Cerebellar cortex (tissue), 1 donor: ENCODE measurements around the gene POLR3A.

ENCODE experiments used
- DNase-seq: peaks from one replicate; pipeline ENCODE4 v3.0.0-alpha.2; 2015; ENCODE audit warnings: low spot score

The POLR3A gene

DNA sequence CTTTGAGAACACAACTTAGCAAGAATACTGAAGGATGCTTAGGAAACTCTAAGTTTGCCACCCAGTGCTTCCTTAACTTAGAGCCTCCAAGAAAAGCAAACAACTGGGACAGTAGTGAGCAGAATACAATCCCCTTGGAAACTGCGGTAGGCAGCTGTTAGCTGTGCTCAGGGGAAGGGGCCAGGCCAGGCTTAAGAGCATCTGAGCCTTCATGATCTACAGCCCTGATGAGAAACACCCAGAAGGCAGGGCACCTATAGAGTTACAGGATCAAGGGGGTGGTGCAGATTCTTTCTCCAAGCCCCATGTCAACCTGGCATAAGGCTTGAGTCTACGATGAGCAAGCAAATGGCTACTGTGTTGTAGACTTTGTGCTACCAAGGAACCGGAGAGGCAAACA lies 51.4 kb downstream of the POLR3A start:
- no peak for DNase-seq

DNA sequence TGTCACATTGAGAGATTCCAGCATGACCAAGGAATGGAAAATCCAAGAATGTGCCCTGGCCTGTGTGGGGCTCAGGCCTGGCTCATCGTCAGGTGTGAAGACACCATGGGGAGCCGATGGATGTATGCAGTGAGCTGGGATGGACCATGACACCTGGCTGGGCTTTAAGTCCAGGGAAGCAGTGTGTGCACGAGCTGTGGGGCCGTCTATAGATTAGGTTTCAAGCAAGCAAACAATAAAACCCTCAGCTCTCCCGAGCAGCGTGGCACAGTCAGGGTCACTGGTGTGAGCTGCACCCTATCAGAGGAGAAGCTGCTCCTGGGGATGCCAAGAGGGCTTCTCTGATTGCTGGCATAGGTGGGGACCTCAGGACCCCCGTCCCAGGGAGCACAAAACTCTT lies 52.3 kb downstream of the POLR3A start:
- DNase-seq: no peak

DNA sequence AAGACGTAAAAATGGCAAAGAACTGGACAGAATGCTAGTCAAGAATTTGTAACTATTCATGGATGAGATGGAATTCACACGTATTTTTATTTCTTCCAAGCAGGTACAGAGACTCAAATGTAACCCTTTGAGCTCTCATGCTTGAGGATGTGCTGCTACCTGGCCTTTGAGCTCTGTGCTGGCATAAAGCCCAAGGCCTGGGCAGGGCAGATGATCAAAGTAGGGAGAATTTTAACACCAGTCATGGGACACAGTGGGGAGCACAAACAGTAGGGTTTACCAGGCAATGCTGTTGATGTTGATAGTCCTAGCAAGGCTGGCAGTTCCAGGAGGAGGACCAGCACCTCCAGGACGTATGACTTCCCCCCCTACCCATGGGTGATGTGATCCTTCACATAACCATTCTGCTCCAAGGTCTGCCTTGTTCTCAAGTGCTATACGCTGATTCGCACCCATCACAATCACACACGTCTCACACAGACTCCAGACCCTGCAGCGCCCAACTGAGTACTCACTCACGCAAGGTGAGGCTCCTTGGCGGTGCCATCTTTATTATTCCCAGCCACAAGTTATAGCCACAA lies 54.1 kb downstream of the POLR3A start:
- no peak for DNase-seq

DNA sequence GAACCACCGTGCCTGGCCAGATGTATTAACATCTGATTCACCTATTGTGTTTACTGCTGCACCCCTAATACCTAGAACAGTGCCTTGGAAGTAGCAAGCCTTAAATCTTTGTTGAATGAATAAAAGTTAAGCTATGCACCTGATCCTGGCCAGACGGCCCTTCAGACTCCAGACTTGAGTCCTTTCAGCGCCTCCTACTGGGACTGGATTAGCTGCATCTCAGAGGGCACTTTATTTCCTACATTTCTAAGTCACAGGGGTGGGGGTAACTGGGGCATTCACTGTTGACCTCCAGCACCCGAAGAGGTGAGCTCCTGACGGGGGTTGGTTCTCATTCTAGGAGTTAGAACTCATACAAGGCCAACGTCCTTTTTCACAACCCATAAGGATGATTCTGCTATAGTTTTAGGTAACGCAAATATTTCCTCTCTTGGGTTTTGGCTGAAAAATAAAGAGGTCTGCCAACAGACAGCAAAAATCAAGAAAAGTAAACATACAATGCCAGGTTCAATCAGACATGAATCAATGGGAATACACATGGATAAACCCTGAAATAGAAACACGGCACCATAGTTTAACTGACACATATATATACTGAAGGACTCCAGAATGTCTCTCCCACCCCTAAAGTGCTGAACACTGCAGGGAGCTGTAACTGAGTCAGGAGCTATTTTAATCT lies 54.8 kb downstream of the POLR3A start:
- peak; percentile 68 for DNase-seq

DNA sequence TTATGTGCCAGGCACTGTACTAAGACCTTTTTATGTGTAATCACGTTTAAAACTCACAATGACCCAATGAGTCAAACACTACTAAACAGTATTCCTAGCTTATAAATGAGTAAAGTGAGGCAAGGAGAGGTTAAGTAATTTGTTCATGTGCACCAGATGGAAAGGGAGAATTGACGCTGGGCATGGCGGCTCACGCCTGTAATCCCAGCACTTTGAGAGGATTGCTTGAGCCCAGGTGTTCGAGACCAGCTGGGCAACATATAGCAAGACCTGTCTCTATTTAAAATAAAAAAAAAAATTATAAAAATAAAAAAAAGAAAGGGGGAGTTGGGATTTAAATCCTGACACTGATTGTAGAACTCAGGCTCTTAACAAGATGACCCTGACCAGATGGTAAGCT lies 56.0 kb downstream of the POLR3A start:
- DNase-seq: no peak

GRCh38 chr10:77972148-77972547 lies 57.2 kb downstream of the POLR3A start:
- no peak for DNase-seq

DNA sequence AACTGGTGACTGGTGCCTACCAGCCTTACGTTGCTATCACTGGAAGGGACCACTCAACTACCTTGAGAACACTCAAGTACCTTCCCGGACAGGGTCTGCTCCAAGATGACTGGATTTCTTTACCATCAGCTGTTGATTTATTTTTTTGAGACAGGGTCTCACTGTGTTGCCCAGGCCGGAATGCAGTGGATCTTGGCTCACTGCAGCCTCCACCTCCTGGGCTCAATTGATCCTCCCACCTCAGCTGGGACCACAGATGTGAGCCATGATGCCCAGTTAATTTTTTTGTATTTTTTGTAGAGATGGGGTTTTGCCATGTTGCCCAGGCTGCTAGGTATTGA lies 57.5 kb downstream of the POLR3A start:
- DNase-seq: no peak

GRCh38 chr10:77970869-77971803 lies 58.2 kb downstream of the POLR3A start:
- DNase-seq: peak; percentile 35

DNA sequence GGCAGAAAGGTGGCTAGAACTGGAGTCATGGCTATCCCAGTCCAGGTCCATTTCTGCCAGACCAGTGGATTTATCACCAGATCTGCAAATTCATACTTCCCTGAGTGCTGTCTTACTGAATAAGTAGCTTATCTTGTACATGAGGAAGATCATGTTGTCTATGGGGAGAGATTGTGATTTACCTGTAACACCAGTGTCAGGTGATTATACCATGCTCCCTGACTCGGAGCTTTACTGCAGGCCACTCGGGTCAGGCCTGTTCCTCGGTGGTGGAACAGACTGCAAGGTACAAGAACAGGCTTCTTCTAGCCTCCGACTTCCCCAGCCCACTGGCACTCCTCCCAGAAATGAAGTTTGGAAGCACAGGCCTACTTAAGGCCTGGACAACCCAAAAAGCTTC lies 60.2 kb downstream of the POLR3A start:
- DNase-seq: no peak

DNA sequence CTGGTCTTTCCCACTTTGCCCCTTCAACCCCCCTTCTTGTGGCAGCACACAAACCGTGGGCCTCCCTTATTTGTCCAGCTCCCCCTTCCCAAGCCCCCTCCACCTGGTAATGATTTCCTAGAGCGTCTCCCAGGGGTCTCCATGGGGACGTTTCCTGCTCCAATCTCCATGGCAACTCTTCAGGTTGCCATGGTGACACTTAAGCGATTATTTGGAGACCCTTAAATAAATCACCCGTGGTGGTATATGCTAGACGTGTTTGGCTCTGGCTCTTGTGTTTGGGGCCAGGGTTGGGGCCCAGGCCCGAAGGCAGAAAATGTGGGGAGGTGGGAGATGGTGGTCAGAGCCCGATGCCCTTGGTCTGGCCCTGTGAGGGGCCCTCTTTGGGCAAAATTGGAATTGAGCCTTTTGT lies 61.7 kb downstream of the POLR3A start:
- DNase-seq: no peak

- DNase-seq: no peak
Measured at GRCh38 chr10:77965294-77965693, 64.0 kb downstream of the POLR3A start.

DNA sequence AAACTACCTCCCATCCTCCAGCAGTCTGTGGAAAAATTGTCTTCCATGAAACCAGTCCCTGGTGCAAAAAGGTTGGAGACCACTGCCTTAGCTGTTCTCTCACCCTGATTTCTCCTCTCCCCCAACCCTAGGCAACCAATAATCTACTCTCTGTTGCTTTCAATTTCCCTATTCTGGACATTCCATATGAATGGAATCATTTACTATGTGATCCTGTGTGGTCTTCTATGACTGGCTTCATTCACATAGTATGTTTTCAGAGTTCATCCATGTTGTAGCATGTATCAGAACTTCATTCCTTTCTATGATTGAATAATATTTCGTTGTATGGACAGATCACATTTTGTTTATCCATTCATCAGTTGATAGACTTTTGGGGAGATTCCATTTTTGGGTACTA lies 64.5 kb downstream of the POLR3A start:
- no peak for DNase-seq

DNA sequence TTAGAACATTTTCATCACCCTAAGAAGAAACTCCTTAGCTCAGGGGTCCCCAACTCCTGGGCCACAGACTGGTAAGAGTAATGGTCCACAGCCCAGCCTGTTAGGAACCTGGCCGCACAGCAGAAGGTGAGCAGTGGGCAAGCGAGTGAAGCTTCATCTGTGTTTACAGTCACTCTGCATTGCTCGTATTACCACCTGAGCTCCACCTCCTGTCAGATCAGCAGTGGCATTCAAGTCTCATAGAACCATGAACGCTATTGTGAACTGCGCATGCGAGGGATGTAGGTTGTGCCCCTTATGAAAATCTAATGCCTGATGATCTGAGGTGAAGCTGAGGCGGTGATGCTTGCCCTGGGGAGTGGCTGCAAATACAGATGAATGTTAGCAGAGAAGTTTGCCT lies 65.4 kb downstream of the POLR3A start:
- no peak for DNase-seq

DNA sequence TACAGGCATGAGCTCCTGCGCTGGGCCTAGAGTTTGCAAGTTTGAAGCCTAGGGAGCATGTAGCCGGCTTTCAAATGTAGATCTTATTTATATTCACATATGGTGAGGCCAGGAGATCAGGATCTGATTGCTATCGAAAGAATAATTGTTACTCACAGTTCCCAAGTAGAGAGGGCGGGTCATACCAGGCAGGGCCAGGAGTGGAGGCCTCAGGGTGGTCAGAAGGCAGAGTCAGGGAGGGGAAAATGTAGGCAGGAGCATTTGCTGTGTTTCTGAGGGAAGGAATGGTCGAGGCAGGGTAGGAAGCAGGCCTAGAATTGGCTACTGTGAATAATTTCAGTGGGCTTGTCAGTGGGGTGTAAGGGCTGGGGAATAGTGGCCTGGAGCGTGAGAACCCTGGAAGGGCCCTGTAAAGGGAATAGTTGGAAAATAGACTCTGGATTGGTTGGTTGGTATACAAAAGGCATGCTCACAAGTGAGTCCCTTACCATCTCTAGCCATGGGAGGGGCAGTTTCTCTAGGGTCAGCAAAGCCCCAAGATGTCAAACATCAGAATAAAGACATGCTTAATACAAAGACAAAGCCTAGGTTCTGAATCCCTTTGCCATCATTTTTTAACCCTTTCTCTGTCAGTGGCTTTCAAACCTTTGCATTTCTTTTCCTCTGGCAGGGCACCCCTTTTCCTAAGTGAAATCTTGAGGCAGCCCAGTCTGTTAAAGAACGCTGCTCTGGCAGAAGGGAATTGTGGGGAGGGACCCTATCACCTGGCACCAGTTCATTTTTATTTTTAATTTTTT lies 66.8 kb downstream of the POLR3A start:
- no peak for DNase-seq

DNA sequence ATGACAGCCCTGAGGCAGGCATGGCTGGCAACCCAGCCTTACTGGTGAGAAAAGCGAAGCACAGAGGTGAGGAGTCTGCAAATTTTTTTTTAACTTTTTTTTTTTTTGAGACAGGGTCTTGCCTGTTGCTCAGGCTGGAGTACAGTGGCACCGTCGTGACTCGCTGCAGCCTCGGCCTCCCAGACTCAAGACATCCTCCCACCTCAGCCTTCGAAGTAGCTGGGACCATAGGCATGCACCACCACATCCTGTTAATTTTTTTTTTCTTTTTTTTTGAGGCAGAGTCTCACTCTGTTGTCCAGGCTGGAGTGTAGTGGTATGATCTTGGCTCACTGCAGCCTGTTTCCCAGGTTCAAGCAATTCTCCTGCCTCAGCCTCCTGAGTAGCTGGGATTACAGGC lies 67.6 kb downstream of the POLR3A start:
- no peak for DNase-seq

DNA sequence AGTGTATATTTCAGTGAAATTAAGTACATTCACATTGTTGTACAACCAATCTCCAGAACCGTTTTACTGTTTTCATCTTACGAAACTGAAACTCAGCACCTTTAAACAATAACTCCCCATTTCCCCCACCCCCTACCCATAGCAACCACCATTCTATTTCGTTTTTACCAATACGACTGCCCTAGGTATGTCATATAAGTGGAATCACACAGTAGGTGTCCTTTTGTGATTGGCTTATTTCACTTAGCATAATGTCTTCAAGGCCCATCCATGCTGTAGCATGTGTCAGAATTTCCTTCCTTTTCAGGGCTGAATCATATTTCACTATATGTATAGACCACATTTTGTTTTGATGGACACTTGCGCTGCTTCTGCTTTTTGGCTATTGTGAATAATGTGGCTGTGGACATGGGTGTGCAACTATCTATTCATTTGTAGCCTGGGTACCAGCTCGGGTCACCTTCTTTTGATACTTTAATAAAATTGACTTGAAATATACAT lies 68.4 kb downstream of the POLR3A start:
- no peak for DNase-seq

- DNase-seq: no peak
Measured at GRCh38 chr10:77959887-77960455, 69.3 kb downstream of the POLR3A start.

- peak; percentile 50 for DNase-seq
Measured at GRCh38 chr10:77959384-77959783, 69.9 kb downstream of the POLR3A start.

GRCh38 chr10:77955136-77955535 lies 74.2 kb downstream of the POLR3A start:
- DNase-seq: no peak

- DNase-seq: peak; percentile 59
Measured at GRCh38 chr10:77949167-77949566, 80.1 kb downstream of the POLR3A start.

DNA sequence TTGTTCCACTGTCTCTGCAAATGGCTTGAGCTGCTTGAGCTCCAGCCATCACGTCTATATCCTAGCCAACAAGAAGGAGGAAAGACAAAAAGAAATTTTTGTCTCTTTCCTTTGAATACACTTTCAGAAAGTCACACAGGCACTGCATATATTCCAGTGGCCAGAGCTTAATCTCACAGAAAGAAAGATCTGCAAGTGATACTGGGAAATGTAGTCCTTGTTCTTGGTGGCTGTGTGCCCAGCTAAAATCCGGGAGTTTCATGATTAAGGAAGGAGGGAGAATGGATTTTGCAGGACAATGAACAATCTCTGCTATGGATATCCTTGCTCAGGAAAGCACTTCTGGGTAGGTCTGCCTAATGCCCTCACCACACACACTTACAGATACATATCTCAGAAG lies 83.2 kb downstream of the POLR3A start:
- DNase-seq: peak; percentile 31

DNA sequence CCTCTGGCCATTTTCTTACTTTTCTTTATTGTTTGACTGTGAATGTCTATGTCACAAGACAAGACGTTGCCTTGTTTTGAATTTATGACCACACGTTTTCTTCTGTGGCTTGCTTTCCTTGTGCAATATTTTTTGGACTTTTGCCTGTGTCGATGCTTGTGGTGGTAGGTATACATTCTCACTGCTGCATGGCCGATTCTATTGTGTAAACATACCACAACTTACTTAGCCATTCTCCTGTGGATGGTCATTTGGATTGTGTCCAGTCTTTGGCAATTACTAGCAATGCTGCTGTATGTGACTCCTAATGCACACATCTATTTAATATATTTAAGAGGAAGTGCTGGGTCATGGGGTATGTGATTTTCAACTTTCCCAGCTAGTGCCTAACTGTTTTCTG lies 84.8 kb downstream of the POLR3A start:
- no peak for DNase-seq
